GM18867 (cell line): ENCODE data around the gene GRM6.

ENCODE experiments used
- ATAC-seq: cut with Tn5 transposase; IDR thresholded peaks from one replicate; pipeline ENCODE4 v1.9.1; 2021; ENCODE audit warnings: mild to moderate bottlenecking, moderate library complexity; ENCODE audit not compliant: unreplicated experiment

GRM6 gene

GRCh38 chr5:178984145-178985072, 10.7 kb downstream of the GRM6 start:
- ATAC-seq, result no peak

GRCh38 chr5:178983728-178984127, 11.4 kb downstream of the GRM6 start:
- no peak for ATAC-seq

DNA sequence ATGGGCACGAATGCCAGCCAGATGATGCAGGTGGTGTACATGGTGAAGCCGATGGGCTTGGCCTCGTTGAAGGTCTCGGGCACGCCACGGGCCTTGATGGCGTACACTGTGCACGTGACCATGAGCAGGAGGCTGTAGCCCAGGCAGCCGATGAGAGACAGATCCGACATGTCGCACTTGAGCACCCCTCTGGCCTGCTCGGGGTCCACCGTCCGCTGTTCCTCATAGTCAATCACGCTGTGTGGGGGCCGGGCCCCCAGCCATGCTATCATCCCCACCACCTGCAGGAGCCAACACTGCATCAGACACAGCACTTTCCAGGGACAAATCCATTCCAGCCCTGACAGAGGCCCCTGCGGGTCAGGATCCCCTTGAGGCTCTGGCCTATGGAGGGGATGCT, 12.2 kb downstream of the GRM6 start:
- ATAC-seq, result no peak

GRCh38 chr5:178981381-178981780, 13.7 kb downstream of the GRM6 start:
- ATAC-seq, result no peak

- ATAC-seq, result no peak
These were observed 29.6 kb downstream of the GRM6 start for GRCh38 chr5:178965465-178966055.

DNA sequence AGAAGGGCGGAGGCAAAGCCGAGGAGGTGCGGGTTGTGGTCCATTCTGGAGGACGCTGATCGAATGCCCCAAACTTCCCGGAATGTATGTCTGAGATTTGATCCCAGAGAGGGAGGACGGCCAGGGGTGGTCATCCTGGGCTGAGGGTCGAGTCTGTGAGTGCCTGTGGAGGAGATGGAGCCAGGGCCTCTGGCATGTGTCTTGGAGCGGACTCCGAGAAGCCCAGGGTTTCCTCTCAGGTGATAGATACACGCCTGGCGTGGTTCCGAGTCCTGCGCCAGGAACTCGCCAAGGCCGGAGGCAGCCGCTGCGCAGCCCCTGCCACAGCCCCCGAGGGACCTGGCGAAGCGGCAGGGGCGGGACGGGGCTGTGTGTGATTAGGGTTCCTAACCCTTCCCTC, 53.8 kb downstream of the GRM6 start:
- no peak for ATAC-seq

DNA sequence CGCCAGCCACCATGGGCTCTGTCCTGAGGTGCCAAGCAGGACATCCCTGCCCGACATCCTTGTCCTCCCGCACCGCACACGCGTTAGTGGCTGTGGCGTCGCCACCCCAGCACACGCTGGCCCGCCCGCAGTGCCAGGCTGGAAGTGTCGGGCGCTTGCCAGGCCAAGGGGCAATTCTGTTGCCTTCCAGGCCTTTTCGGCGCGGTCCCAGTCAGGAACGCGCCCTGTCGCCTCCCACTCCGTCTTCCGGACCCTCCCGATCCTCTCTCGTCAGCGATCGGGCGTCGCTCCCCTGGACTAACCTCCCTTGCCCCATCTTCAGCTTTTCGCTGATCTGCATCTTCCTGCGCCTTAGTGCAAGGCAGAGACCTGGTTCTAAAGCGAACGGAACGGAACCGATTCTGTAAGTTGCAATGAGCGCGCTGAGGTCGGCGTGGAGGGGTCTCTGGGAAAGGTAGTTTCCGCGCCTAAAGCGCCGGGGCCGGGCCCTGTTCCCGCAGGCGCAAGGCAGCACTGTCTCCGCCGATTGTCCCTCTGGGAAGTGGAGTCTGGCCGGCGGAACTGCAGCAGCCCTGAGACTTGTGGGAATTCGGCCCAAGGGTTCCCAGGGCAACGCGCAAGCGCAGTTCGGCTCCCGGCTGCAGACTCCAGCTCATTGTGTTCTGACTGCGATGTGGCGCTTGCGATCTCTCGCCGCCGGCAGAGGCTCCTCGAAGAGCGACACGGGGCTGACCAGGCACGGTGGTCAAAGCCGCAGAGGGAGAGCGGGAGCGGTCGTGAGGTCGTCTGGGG, 54.4 kb downstream of the GRM6 start, which contains the start of gene ZNF454:
Gene ZNF454 (plus strand): TSS at position 630 of the 792 bp plus-strand sequence. CDS start 1,594 bp downstream, outside the sequence.
- ATAC-seq, result no peak

DNA sequence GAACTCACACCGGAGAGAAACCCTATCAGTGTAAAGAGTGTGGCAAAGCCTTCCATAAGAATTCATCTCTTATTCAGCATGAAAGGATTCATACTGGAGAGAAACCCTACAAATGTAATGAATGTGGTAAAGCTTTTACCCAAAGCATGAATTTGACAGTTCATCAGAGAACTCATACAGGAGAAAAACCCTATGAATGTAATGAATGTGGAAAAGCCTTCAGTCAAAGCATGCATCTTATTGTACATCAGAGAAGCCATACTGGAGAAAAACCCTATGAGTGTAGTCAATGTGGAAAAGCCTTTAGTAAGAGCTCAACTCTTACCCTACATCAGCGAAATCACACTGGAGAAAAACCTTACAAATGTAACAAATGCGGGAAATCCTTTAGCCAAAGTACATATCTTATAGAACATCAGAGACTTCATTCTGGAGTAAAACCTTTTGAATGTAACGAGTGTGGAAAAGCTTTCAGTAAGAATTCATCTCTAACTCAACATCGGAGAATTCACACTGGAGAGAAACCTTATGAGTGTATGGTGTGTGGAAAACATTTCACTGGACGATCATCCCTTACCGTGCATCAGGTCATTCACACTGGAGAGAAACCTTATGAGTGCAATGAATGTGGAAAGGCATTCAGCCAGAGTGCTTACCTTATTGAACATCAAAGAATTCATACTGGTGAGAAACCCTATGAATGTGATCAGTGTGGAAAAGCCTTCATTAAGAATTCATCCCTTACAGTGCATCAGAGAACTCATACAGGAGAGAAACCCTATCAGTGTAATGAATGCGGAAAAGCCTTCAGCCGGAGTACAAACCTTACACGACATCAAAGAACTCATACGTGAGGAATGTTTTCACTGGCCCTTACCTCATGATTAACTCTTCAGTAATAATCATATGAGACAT, 63.0 kb downstream of the GRM6 start:
- ATAC-seq, result no peak
